HFF-Myc (cell line): ENCODE results near the gene HEMK1.

Experiments used
- DNase-seq: peaks from one replicate; pipeline ENCODE4 v3.0.0-alpha.2; 2011; ENCODE audit warnings: low read depth; ENCODE audit errors: extremely low read depth
- H3K4me3 ChIP-seq: replicated peaks from 2 replicates; pipeline ENCODE4 v1.5.1; 2011; ENCODE audit warnings: low read depth, mild to moderate bottlenecking, control low read depth, low read length
- CTCF ChIP-seq: IDR thresholded peaks from 2 replicates; pipeline ENCODE4 v1.5.1; 2012; ENCODE audit warnings: mild to moderate bottlenecking, low read depth, low read length, control low read depth; ENCODE audit errors: missing control alignments

HEMK1 gene

GRCh38 chr3:50642382-50642781, 73.1 kb downstream of the HEMK1 start:
- TF ChIP-seq CTCF, result no peak
- no peak for DNase-seq
- no peak overlapping the region for H3K4me3 ChIP-seq

- DNase-seq, result no peak
- no peak for TF ChIP-seq CTCF
- H3K4me3 ChIP-seq, result no peak overlapping the region
Observed at GRCh38 chr3:50644561-50644960, 75.2 kb downstream of the HEMK1 start.

GRCh38 chr3:50645378-50645777, 76.1 kb downstream of the HEMK1 start:
- no peak for DNase-seq
- TF ChIP-seq CTCF, result no peak

More at GRCh38 chr3:50645378-50645777, 76.1 kb downstream of the HEMK1 start:
- no peak overlapping the region for H3K4me3 ChIP-seq
